Measurements from ENCODE around the gene WDFY3. TPM values are rescaled to one million over a fixed set of nuclear protein-coding genes. Genes with fewer than 3 reads are reported as not detected.

Gene WDFY3
- total and polyA plus RNA-seq, 7 donors = 4.8 to 85.7 (median 50.5) TPM

GRCh38 chr4:84887824-84888223 lies 78.7 kb downstream of the WDFY3 start:
- intact Hi-C loops (cut with DNase I) = no loop called here
- no peak overlapping the region for H3K27ac ChIP-seq
- peaks cover 0 to 6% (median 1%) of the 10 kb centered on the region in 4 donors for H3K4me1 ChIP-seq
- no peak for DNase-seq
- TF ChIP-seq CTCF (IDR thresholded peaks at IDR 0.05) (no peak), POLR2A (IDR thresholded peaks at IDR 0.05) (no peak), POLR2AphosphoS5 (IDR thresholded peaks at IDR 0.05) (no peak), EP300 (IDR thresholded peaks at IDR 0.05) (no peak)
- no peaks in the 10 kb centered on the region for H3K36me3 ChIP-seq
- no peaks in the 10 kb centered on the region for H3K9me3 ChIP-seq
- 95% methylated on average over 2 of the region's 2 CpGs for WGBS, 2 donors
- H3K4me3 ChIP-seq = no peak overlapping the region
- H3K27me3 ChIP-seq = no peaks in the 10 kb centered on the region

GRCh38 chr4:84879651-84880200 lies 86.8 kb downstream of the WDFY3 start:
- Histone ChIP-seq H3K36me3 (peaks cover 0 to 4% (median 0%) of the 10 kb centered on the region in 4 donors), H3K27ac (no peak overlapping the region), H3K4me1 (no peaks in the 10 kb centered on the region), H3K4me3 (no peak overlapping the region), H3K9me3 (no peaks in the 10 kb centered on the region), H3K27me3 (no peaks in the 10 kb centered on the region)
- DNase-seq = no peak
- 88 to 91% methylated on average over 4 of the region's 4 CpGs for WGBS, 2 donors
- intact Hi-C loops (cut with DNase I) = no loop called here
- TF ChIP-seq EP300 (IDR thresholded peaks at IDR 0.05) (no peak), POLR2A (IDR thresholded peaks at IDR 0.05) (no peak), CTCF (IDR thresholded peaks at IDR 0.05) (no peak), POLR2AphosphoS5 (IDR thresholded peaks at IDR 0.05) (no peak)

- H3K36me3 ChIP-seq = peaks cover 0 to 4% (median 0%) of the 10 kb centered on the region in 4 donors
- 88 to 92% methylated on average over 3 of the region's 3 CpGs for WGBS, 2 donors
- no peaks in the 10 kb centered on the region for H3K9me3 ChIP-seq
- intact Hi-C loops (cut with DNase I) = no loop called here
- H3K4me3 ChIP-seq = no peak overlapping the region
- no peaks in the 10 kb centered on the region for H3K27me3 ChIP-seq
- no peak overlapping the region for H3K27ac ChIP-seq
- TF ChIP-seq EP300 (IDR thresholded peaks at IDR 0.05) = no peak
- TF ChIP-seq POLR2AphosphoS5 (IDR thresholded peaks at IDR 0.05) = no peak
- TF ChIP-seq POLR2A (IDR thresholded peaks at IDR 0.05) = no peak
- TF ChIP-seq CTCF (IDR thresholded peaks at IDR 0.05) = no peak
- no peak for DNase-seq
- no peaks in the 10 kb centered on the region for H3K4me1 ChIP-seq
Observed at GRCh38 chr4:84878546-84878945, 87.9 kb downstream of the WDFY3 start.

- intact Hi-C loops (cut with DNase I) = no loop called here
- Histone ChIP-seq H3K36me3 (peaks cover 0 to 4% (median 0%) of the 10 kb centered on the region in 4 donors), H3K27ac (no peak overlapping the region), H3K4me3 (no peak overlapping the region), H3K27me3 (no peaks in the 10 kb centered on the region), H3K4me1 (no peaks in the 10 kb centered on the region), H3K9me3 (no peaks in the 10 kb centered on the region)
- TF ChIP-seq EP300 (IDR thresholded peaks at IDR 0.05) (no peak), POLR2AphosphoS5 (IDR thresholded peaks at IDR 0.05) (no peak), CTCF (IDR thresholded peaks at IDR 0.05) (no peak), POLR2A (IDR thresholded peaks at IDR 0.05) (no peak)
- WGBS, 2 donors = 84 to 89% methylated on average over 1 of the region's 1 CpG
- no peak for DNase-seq
Observed at GRCh38 chr4:84878090-84878489, 88.4 kb downstream of the WDFY3 start.

Data from sigmoid colon (tissue), 7 donors.